IPS-18a (cell line): Measurements from ENCODE around the gene SYT5.
"Not testable (repeated sequence)": the region's sequence is repeated elsewhere in the genome, so short reads cannot be mapped to it uniquely, and the experiment has no call there.

Experiments
- H3K27ac ChIP-seq: one replicate; pipeline ENCODE4 v1.5.1; 2013; ENCODE audit warnings: low read length
- H3K27me3 ChIP-seq: one replicate; pipeline ENCODE4 v1.6.1; 2013; ENCODE audit warnings: mild to moderate bottlenecking, low read length; ENCODE audit not compliant: control insufficient read depth, insufficient read depth
- H3K36me3 ChIP-seq: one replicate; pipeline ENCODE4 v1.6.1; 2013; ENCODE audit warnings: low read depth, low read length; ENCODE audit not compliant: control insufficient read depth
- H3K4me1 ChIP-seq: one replicate; pipeline ENCODE4 v1.6.1; 2013; ENCODE audit warnings: low read depth, low read length; ENCODE audit not compliant: control insufficient read depth
- H3K4me3 ChIP-seq: one replicate; pipeline ENCODE4 v1.5.1; 2013; ENCODE audit warnings: low read length
- H3K9ac ChIP-seq: one replicate; pipeline ENCODE4 v1.6.1; 2013; ENCODE audit warnings: mild to moderate bottlenecking, low read length, moderate library complexity
- H3K9me3 ChIP-seq: one replicate; pipeline ENCODE4 v1.6.1; 2013; ENCODE audit warnings: low read depth, low read length; ENCODE audit not compliant: control insufficient read depth

The SYT5 gene

DNA sequence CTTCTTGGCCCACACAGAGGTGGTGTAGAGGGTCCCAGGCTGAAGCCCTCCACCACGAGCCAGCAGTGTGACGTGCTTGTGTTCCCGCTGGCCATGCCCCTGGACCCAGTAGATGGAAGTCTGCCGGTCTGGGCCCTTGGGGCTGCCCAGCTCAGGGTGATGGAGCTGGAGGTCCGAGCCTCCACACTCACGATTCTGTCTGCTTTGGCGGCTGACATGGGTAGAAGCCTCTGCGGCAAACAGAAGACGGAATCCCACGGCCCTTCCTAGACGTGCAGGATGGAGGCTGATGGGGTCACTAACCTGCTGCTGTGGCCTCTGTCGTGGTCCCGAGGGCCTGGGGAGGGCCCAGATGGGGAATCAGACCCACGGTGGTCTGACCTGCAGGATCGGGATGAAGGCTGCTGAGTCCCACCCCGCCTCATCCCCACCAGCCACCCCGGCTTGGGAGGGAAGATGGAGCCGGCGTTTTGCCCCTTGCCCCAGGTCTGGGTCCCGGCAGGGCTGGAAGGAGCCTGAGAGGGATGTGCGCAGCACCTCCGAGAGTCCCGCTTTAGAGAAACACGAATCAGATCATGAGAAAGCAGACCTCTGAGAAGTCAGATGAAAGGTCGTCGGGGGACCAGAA lies 44.1 kb upstream of the SYT5 start:
- no peak overlapping the region for H3K27ac ChIP-seq
- H3K36me3 ChIP-seq: no peaks in the 10 kb centered on the region

DNA sequence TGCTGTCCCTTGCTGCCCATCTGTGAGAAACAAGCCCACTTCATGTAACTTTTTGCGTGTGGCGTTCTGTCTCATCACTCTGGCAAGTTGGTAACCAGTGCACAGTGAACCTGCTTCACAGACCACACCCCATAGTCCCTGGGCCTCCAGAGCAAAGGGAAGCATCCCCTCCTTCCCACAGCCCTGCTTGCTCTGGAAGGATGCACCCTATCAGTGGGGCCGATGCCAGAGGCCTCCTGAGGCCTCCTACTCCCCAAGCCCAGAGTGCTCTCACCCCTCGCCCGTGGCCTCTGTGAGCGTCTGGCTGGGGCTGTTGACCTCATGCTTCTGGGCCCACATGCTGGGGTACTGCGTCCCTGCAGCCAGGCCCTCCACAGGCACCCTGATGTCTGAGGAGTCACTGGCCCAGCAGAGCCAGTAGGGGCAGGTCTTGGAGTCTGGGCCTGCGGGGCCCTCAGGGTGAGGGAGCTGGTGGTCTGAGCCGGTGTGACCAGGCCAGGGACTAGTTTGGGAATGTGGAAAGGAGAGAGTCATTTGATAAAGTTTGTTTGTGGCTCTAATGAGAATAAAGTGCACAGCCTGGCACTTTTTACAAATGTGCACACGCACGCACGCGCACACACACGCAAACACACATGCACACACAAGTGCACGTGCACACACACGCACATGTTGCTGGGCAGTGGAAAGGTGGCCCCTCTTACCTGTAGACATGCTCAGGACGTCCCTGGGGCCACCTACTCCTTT lies 43.4 kb upstream of the SYT5 start:
- no peak overlapping the region for H3K27ac ChIP-seq
- H3K4me1 ChIP-seq: no peaks in the 10 kb centered on the region
- no peaks in the 10 kb centered on the region for H3K9me3 ChIP-seq
- H3K36me3 ChIP-seq: no peaks in the 10 kb centered on the region
- no peaks in the 10 kb centered on the region for H3K27me3 ChIP-seq
- no peak overlapping the region for H3K9ac ChIP-seq
- no peak overlapping the region for H3K4me3 ChIP-seq

More for the DNA sequence above, 44.1 kb upstream of the SYT5 start:
- no peaks in the 10 kb centered on the region for H3K27me3 ChIP-seq
- H3K4me1 ChIP-seq: no peaks in the 10 kb centered on the region
- H3K4me3 ChIP-seq: no peak overlapping the region
- no peaks in the 10 kb centered on the region for H3K9me3 ChIP-seq
- H3K9ac ChIP-seq: no peak overlapping the region

GRCh38 chr19:55220525-55220924 lies 40.4 kb upstream of the SYT5 start:
- H3K27me3 ChIP-seq: no peaks in the 10 kb centered on the region
- H3K27ac ChIP-seq: no peak overlapping the region
- no peaks in the 10 kb centered on the region for H3K9me3 ChIP-seq
- H3K9ac ChIP-seq: no peak overlapping the region
- no peaks in the 10 kb centered on the region for H3K36me3 ChIP-seq
- H3K4me3 ChIP-seq: no peak overlapping the region
- H3K4me1 ChIP-seq: peaks cover 3% of the 10 kb centered on the region

DNA sequence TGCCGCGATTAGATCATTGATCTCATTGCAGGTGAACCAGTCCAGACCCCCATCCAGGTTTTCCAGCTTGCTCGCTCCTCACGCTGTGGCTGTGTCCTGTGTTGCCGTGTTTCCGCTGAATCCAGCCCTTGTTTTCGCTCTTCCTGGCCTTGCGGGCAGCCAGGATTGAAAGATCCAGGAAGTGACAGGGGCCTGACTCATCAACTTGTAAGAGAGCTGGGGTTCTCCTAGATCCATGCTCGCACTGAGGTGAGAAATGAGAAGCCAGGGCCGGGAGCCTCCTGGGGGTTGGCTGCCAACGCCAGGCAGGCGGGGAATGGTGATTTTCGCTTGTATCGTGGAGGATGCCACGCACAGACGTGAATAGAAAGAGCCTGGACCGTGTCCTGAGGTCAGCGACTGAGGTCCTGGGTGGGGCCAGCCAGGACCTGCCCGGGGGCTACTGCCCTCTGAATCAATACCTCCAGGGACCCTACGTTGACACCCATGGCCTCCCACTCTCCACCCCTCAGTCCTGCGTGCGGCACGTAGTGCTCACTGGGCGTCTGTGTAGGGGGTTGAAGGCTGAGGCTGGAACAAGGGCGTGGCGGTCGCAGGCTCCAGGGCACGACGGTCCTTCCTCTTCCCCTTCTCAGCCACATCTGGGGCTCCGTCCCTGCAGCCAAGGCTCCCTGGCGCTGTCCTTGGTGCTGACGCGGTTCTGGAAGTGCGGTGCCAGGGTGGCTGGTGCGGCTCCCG lies 36.5 kb upstream of the SYT5 start:
- Histone ChIP-seq H3K27ac (no peak overlapping the region), H3K27me3 (no peaks in the 10 kb centered on the region), H3K9me3 (no peaks in the 10 kb centered on the region), H3K36me3 (no peaks in the 10 kb centered on the region), H3K9ac (peak overlapping the region; percentile 24), H3K4me3 (peak overlapping the region; percentile 56), H3K4me1 (peaks cover 3% of the 10 kb centered on the region)

DNA sequence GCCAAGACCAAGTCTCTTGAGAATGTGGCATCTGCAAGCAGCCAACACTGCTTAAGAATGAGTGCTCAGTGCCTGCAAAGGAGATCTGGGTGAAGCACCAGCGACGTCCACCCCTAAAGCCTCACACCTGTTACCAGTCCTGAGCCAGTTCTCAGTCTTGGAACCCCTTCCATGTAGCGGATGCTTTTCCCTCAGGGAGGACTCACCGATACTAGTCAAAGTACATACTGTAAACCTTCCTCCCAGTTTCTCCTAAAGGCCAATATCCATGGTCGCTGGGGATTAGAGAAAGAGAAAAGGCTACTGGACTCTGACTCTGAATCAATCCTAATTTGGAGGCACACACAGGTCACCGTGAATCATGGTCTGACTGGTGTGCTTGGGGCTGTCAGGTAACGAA lies 33.5 kb upstream of the SYT5 start:
- peaks cover 3% of the 10 kb centered on the region for H3K4me1 ChIP-seq
- H3K9ac ChIP-seq: no peak overlapping the region
- no peak overlapping the region for H3K27ac ChIP-seq
- no peak overlapping the region for H3K4me3 ChIP-seq
- no peaks in the 10 kb centered on the region for H3K36me3 ChIP-seq
- no peaks in the 10 kb centered on the region for H3K27me3 ChIP-seq
- no peaks in the 10 kb centered on the region for H3K9me3 ChIP-seq

- no peaks in the 10 kb centered on the region for H3K36me3 ChIP-seq
- H3K4me1 ChIP-seq: peaks cover 3% of the 10 kb centered on the region
- H3K27me3 ChIP-seq: no peaks in the 10 kb centered on the region
- H3K4me3 ChIP-seq: no peak overlapping the region
- no peaks in the 10 kb centered on the region for H3K9me3 ChIP-seq
- no peak overlapping the region for H3K27ac ChIP-seq
- H3K9ac ChIP-seq: no peak overlapping the region
Observed at GRCh38 chr19:55212447-55212846, 32.4 kb upstream of the SYT5 start.

- no peaks in the 10 kb centered on the region for H3K4me1 ChIP-seq
- H3K27ac ChIP-seq: no peak overlapping the region
- H3K9me3 ChIP-seq: no peaks in the 10 kb centered on the region
- H3K4me3 ChIP-seq: no peak overlapping the region
- no peak overlapping the region for H3K9ac ChIP-seq
- H3K36me3 ChIP-seq: no peaks in the 10 kb centered on the region
- no peaks in the 10 kb centered on the region for H3K27me3 ChIP-seq
Observed at GRCh38 chr19:55209693-55210472, 29.8 kb upstream of the SYT5 start.

DNA sequence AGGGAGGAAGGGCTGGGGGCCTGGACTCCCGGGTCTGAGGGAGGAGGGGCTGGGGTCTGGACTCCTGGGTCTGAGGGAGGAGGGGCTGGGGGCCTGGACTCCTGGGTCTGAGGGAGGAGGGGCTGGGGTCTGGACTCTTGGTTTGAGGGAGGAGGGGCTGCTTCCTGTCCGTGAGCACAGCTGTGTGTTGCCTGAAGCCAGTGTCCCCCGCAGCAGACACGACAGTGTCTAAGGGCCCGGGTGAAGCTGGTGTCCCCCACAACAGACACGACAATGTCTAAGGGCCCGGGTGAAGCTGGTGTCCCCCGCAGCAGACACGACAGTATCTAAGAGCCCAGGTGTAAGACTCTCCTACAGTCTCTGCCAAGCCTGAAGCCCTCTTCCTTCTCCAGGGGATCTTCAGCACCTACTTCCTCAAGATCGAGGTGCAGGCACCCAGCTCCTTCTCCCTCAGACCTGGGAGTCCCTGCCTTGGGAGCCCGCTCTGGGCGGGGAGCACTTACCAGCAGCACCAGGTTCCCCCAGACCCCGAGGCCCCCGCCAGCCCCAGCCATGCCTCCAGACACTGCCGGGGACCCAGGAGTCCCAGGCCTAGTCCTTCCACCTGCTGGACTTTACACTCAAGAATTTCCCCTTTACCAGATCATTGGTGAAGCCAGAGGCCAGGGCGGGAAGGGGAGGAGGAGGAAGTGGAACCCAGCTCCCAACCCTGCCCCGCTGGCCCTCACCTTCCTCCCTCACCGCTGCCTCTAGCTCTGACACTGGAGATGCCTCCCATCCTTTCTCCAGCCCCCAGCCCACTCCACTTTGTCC lies 29.0 kb upstream of the SYT5 start, which contains the start of gene PTPRH:
PTPRH (minus strand) TSS at position 622 of the 813 bp plus-strand sequence; CDS start at position 554, 68 bp downstream.
- Histone ChIP-seq H3K36me3 (no peaks in the 10 kb centered on the region), H3K9ac (no peak within 1 kb of the TSS), H3K9me3 (no peaks in the 10 kb centered on the region), H3K4me1 (no peaks in the 10 kb centered on the region), H3K27ac (no peak within 1 kb of the TSS), H3K4me3 (no peak within 1 kb of the TSS), H3K27me3 (no peaks in the 10 kb centered on the region)

GRCh38 chr19:55206664-55207500 lies 26.8 kb upstream of the SYT5 start:
- no peak overlapping the region for H3K27ac ChIP-seq
- H3K4me1 ChIP-seq: no peaks in the 10 kb centered on the region
- no peak overlapping the region for H3K4me3 ChIP-seq
- H3K27me3 ChIP-seq: no peaks in the 10 kb centered on the region
- no peak overlapping the region for H3K9ac ChIP-seq
- H3K36me3 ChIP-seq: no peaks in the 10 kb centered on the region
- no peaks in the 10 kb centered on the region for H3K9me3 ChIP-seq

DNA sequence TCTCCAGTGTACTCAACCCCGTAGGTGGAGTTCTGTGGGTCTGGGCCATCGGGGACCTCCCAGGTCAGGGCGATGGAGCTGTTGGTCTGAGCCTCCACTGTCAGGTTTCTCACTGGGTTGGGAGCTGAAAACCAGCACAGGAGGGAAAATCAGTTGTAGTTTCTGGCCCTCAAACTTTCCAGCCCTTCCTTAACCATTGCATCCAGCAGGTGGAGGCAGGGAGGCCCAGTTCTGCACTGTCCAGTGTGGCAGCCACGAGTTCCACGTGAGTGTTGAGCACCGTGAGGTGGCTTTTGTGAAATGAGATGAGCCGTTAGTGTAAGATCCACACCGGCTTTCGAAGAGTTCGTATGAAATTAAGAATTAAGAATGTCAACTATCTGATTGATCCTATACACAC lies 22.1 kb upstream of the SYT5 start:
- not testable (repeated sequence) for H3K36me3 ChIP-seq, H3K4me1 ChIP-seq, H3K4me3 ChIP-seq, H3K27ac ChIP-seq, H3K9ac ChIP-seq, H3K9me3 ChIP-seq
- H3K27me3 ChIP-seq: peaks cover 10% of the 10 kb centered on the region
